HepG2 (cell line): ENCODE measurements around the gene FKBP1A. TPM values are rescaled to one million over a fixed set of nuclear protein-coding genes. Genes with fewer than 3 reads are reported as not detected.

Experiments used
- ARNTL ChIP-seq: sonication (generic); formaldehyde crosslinking; IDR thresholded peaks from 2 replicates; pipeline ENCODE4 v1.4.0; 2020; ENCODE audit warnings: mild to moderate bottlenecking, missing genetic modification reagents
- BRD4 ChIP-seq: sonication (generic); formaldehyde crosslinking; IDR thresholded peaks from 2 replicates; pipeline ENCODE4 v1.4.0; 2020; ENCODE audit warnings: missing genetic modification reagents
- CREBL2 ChIP-seq: sonication (generic); formaldehyde crosslinking; IDR thresholded peaks from 2 replicates; pipeline ENCODE4 v1.8.1; 2023; ENCODE audit warnings: missing genetic modification reagents, mild to moderate bottlenecking, borderline replicate concordance
- DNMT1 ChIP-seq: sonication (generic); formaldehyde crosslinking; IDR thresholded peaks from 2 replicates; pipeline ENCODE4 v1.5.1; 2020; ENCODE audit warnings: mild to moderate bottlenecking, missing genetic modification reagents
- FIP1L1 ChIP-seq: fragments of 200-400 bp; formaldehyde crosslinking; IDR thresholded peaks from 2 replicates; pipeline ENCODE4 v1.6.1; 2018; ENCODE audit warnings: low read depth, mild to moderate bottlenecking, low read length, moderate library complexity, borderline replicate concordance; ENCODE audit not compliant: insufficient read depth
- FOXM1 ChIP-seq: sonication (generic); formaldehyde crosslinking; IDR thresholded peaks from 2 replicates; pipeline ENCODE4 v1.5.0; 2020; ENCODE audit warnings: missing genetic modification reagents
- GLMP ChIP-seq: sonication (generic); formaldehyde crosslinking; IDR thresholded peaks from 2 replicates; pipeline ENCODE4 v1.9.0; 2021; ENCODE audit warnings: missing genetic modification reagents, mild to moderate bottlenecking, borderline replicate concordance
- KDM6A ChIP-seq: IDR thresholded peaks from 2 replicates; pipeline ENCODE4 v1.6.1; 2016; ENCODE audit warnings: low read depth
- MIER2 ChIP-seq: IDR thresholded peaks from 2 replicates; pipeline ENCODE4 v1.6.1; 2016; ENCODE audit warnings: missing biosample characterization, missing genetic modification reagents
- MZF1 ChIP-seq: sonication (generic); formaldehyde crosslinking; IDR thresholded peaks from 2 replicates; pipeline ENCODE4 v1.8.1; 2023; ENCODE audit warnings: mild to moderate bottlenecking, missing genetic modification reagents, borderline replicate concordance
- NAIF1 ChIP-seq: sonication (generic); formaldehyde crosslinking; IDR thresholded peaks from 2 replicates; pipeline ENCODE4 v1.5.0; 2020; ENCODE audit warnings: mild to moderate bottlenecking, missing genetic modification reagents, borderline replicate concordance
- NFRKB ChIP-seq: fragments of 450-650 bp; IDR thresholded peaks from 2 replicates; pipeline ENCODE4 v1.6.1; 2017
- PHF20 ChIP-seq: sonication (generic); formaldehyde crosslinking; IDR thresholded peaks from 2 replicates; pipeline ENCODE4 v1.5.0; 2020; ENCODE audit warnings: mild to moderate bottlenecking, missing genetic modification reagents
- PTBP1 ChIP-seq: fragments of 200-400 bp; formaldehyde crosslinking; IDR thresholded peaks from 2 replicates; pipeline ENCODE4 v1.6.1; 2018; ENCODE audit warnings: low read length, low read depth; ENCODE audit not compliant: poor library complexity, severe bottlenecking
- SP140L ChIP-seq: sonication (generic); formaldehyde crosslinking; IDR thresholded peaks from 2 replicates; pipeline ENCODE4 v1.4.0; 2020; ENCODE audit warnings: missing genetic modification reagents, borderline replicate concordance
- STAT5B ChIP-seq: sonication (generic); formaldehyde crosslinking; IDR thresholded peaks from 2 replicates; pipeline ENCODE4 v1.4.0; 2020; ENCODE audit warnings: missing genetic modification reagents
- TFAP4 ChIP-seq: sonication (generic); IDR thresholded peaks from 2 replicates; pipeline ENCODE4 v1.6.1; 2016; ENCODE audit warnings: low read depth, borderline replicate concordance
- ZFYVE20 ChIP-seq: sonication (generic); formaldehyde crosslinking; IDR thresholded peaks from 2 replicates; pipeline ENCODE4 v1.8.0; 2023; ENCODE audit warnings: low read depth, mild to moderate bottlenecking, moderate library complexity, missing genetic modification reagents, borderline replicate concordance
- ZNF383 ChIP-seq: sonication (generic); formaldehyde crosslinking; IDR thresholded peaks from 2 replicates; pipeline ENCODE4 v1.4.0; 2020; ENCODE audit warnings: missing genetic modification reagents, mild to moderate bottlenecking, borderline replicate concordance
- ZNF431 ChIP-seq: sonication (generic); formaldehyde crosslinking; IDR thresholded peaks from 2 replicates; pipeline ENCODE4 v1.9.0; 2022; ENCODE audit warnings: missing genetic modification reagents, low read depth, mild to moderate bottlenecking, borderline replicate concordance
- ZNF441 ChIP-seq: sonication (generic); formaldehyde crosslinking; IDR thresholded peaks from 2 replicates; pipeline ENCODE4 v1.7.0; 2021; ENCODE audit warnings: missing genetic modification reagents, borderline replicate concordance
- ZNF530 ChIP-seq: sonication (generic); formaldehyde crosslinking; IDR thresholded peaks from 2 replicates; pipeline ENCODE4 v1.5.0; 2020; ENCODE audit warnings: low read depth, mild to moderate bottlenecking, missing genetic modification reagents
- ZNF562 ChIP-seq: sonication (generic); formaldehyde crosslinking; IDR thresholded peaks from 2 replicates; pipeline ENCODE4 v1.8.0; 2022; ENCODE audit warnings: missing genetic modification reagents, borderline replicate concordance
- ZNF589 ChIP-seq: sonication (generic); formaldehyde crosslinking; conservative IDR thresholded peaks from 2 replicates; pipeline ENCODE4 v1.8.0; 2022; ENCODE audit warnings: mild to moderate bottlenecking, moderate library complexity, missing genetic modification reagents
- ZNF616 ChIP-seq: sonication (generic); formaldehyde crosslinking; IDR thresholded peaks from 2 replicates; pipeline ENCODE4 v1.5.0; 2020; ENCODE audit warnings: low read depth, mild to moderate bottlenecking, missing genetic modification reagents
- ZNF619 ChIP-seq: sonication (generic); formaldehyde crosslinking; IDR thresholded peaks from 2 replicates; pipeline ENCODE4 v1.4.0; 2020; ENCODE audit warnings: mild to moderate bottlenecking, missing genetic modification reagents
- ZNF780A ChIP-seq: sonication (generic); formaldehyde crosslinking; IDR thresholded peaks from 2 replicates; pipeline ENCODE4 v1.8.0; 2022; ENCODE audit warnings: mild to moderate bottlenecking, missing genetic modification reagents, moderate library complexity
- ZNF883 ChIP-seq: sonication (generic); formaldehyde crosslinking; IDR thresholded peaks from 2 replicates; pipeline ENCODE4 v1.5.1; 2020; ENCODE audit warnings: mild to moderate bottlenecking, missing genetic modification reagents; ENCODE audit errors: not compliant biosample characterization
- ZSCAN30 ChIP-seq: sonication (generic); formaldehyde crosslinking; IDR thresholded peaks from 2 replicates; pipeline ENCODE4 v1.5.0; 2020; ENCODE audit warnings: mild to moderate bottlenecking, missing genetic modification reagents
- polyA plus RNA-seq, 8 experiments: library from polyadenylated mRNA; depleted of rRNA in 3 of 8; stranded (reverse) in 7 of 8; unstranded in 1 of 8; fragments of >200 nt; fragmentation: Illumina TruSeq in 4 of 8; extraction: Trizol in 4 of 8; gene quantifications; 2 replicates each; pipeline versions ENCODE4 v1.2.1 to v1.2.3, GENCODE V29; 2011 to 2016; ENCODE audit warnings: low read depth in 4 of 8, missing spikeins in 1 of 8, mixed read lengths in 1 of 8; ENCODE audit not compliant: insufficient read depth in 1 of 8
- total RNA-seq, 5 experiments: library from RNA; depleted of rRNA; stranded (reverse); fragments of >200 nt; fragmentation: Illumina TruSeq; extraction: Trizol; gene quantifications; 2 replicates each; pipeline ENCODE4 v1.2.3, GENCODE V29; 2016; ENCODE audit warnings: low read depth in 1 of 5

FKBP1A gene
- total and polyA plus RNA-seq, 2 of the 13 experiments (the other 11 are each of a cell fraction or from before 2014, with no cell fraction given), result 119 to 468 TPM

- TF ChIP-seq ZNF530 (CRISPR knock-in tag) (no peak), ZSCAN30 (no peak), GLMP (CRISPR knock-in tag) (no peak), DNMT1 (CRISPR knock-in tag) (peak; percentile 63; the same call in 1 of the 2 replicates), PHF20 (peak; percentile 94), ZNF562 (CRISPR knock-in tag) (no peak), TFAP4 (peak; percentile 100), NFRKB (no peak), ZNF780A (CRISPR knock-in tag) (no peak), PTBP1 (no peak), FOXM1 (CRISPR knock-in tag) (no peak), ZNF383 (CRISPR knock-in tag) (peak; percentile 96), ZNF431 (no peak), ZNF883 (peak; percentile 12), MIER2 (CRISPR knock-in tag) (no peak), BRD4 (CRISPR knock-in tag) (no peak; the same call in 1 of the 2 replicates), KDM6A (CRISPR knock-in tag) (0 out of 2 replicates have a peak, but pooled peaks have one; percentile 33), ZNF616 (CRISPR knock-in tag) (peak; percentile 76), FIP1L1 (no peak), ZNF619 (CRISPR knock-in tag) (0 out of 2 replicates have a peak, but pooled peaks have one; percentile 89), MZF1 (CRISPR knock-in tag) (no peak), ZNF589 (CRISPR knock-in tag) (no peak), CREBL2 (CRISPR knock-in tag) (no peak), STAT5B (no peak), ARNTL (CRISPR knock-in tag) (peak; percentile 33; the same call in 1 of the 2 replicates), ZNF441 (peak; percentile 87), ZFYVE20 (CRISPR knock-in tag) (no peak), NAIF1 (no peak; the same call in 1 of the 2 replicates), SP140L (no peak; the same call in 1 of the 2 replicates)
These were observed at the start of gene FKBP1A (continued) for GRCh38 chr20:1392693-1393506.
